IPS-18c (cell line): ENCODE data around the gene DPH3.

Experiments
- H3K4me3 ChIP-seq: 2 replicates; pipeline ENCODE4 v1.7.0; 2013; ENCODE audit warnings: low read depth, mild to moderate bottlenecking, low read length, moderate library complexity; ENCODE audit not compliant: insufficient read depth
- H3K9me3 ChIP-seq: one replicate; pipeline ENCODE4 v1.6.1; 2013; ENCODE audit warnings: mild to moderate bottlenecking, low read length, moderate library complexity; ENCODE audit not compliant: control insufficient read depth, insufficient read depth

DPH3 gene

DNA sequence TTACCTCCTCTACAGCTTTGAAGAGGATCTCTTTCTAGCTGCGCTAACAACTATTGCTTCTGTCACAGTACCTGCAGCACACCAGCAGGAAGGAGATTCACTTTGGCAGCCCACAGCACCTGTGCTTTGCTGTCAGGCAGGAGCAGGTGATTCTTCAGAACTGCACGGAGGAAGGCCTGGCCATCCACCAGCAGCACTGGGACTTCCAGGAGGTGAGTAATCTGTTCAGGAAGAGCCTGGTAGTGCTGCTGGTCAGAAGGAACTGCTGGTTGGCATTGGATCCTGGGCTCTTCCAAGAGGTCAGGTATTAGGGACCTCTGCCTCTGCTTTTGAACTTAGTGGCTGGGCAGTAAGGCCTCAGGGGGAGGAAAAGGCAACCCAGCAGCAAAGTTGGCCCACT, 42.2 kb downstream of the DPH3 start:
- H3K4me3 ChIP-seq = no peak overlapping the region
- H3K9me3 ChIP-seq = no peaks in the 10 kb centered on the region

DNA sequence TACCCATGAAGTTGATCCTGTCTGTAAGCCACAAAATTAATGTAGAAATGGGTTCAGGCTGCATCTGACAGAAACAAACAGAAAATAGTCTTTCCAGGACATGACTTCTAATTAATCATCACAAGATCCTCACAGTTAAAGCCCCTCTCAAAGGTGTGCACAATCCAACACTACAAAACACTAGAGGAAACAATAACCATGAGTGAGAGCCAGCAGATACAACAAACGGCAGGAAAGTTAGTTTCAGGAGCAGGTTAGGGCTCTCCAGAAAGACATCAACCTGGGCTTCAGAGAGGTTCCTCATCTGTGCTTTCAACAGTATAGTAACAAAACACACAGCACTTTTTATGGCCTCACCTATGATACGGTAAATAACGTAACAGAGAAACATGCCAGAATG, 42.8 kb downstream of the DPH3 start:
- no peaks in the 10 kb centered on the region for H3K9me3 ChIP-seq
- H3K4me3 ChIP-seq = no peak overlapping the region

DNA sequence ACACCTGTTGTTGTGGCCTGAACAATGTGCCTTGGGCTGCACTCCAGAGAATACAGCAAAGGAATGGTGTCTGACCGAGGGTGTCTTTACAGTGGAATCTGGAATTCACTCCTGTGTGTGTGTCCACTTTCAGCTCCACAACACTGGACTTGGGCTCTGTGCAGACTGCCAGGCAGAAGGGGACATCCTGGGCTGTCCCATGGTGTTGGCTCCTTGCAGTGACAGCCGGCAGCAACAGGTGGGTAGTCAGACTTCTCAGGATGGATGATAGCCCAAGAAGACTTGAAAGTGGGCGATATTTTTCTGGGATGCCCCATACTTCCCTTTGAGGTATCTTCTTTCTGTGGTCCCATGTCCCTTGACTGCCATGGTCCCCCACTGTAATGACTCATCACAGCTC, 45.0 kb downstream of the DPH3 start:
- Histone ChIP-seq H3K9me3 (no peaks in the 10 kb centered on the region), H3K4me3 (no peak overlapping the region)

DNA sequence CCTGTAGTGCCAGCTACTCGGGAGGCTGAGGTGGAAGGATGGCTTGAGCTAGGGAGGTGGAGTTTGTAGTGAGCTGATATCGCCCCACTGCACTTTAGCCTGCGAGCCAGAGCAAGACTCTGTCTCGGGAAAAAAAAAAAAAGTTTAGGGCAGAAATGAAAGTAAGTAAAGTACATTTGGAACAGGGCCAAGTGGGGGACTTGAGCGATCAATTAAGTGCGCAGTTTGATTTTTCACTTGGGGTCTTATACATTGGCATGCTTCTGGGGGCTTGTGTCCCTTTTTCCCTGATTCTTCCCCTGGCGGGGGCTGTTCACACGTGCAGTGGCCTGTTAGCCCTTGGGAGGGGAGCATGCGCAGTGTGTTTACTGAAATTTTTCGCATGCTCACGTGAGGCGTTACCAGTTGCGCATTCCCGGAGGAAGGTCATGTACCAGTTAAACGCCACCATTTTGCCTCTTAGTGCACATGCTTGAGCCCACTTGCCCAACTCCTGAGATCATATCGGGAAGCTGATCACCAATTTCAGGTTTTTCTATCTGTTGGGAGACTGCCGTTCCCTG, 48.3 kb downstream of the DPH3 start:
- Histone ChIP-seq H3K4me3 (no peak overlapping the region), H3K9me3 (no peaks in the 10 kb centered on the region)

DNA sequence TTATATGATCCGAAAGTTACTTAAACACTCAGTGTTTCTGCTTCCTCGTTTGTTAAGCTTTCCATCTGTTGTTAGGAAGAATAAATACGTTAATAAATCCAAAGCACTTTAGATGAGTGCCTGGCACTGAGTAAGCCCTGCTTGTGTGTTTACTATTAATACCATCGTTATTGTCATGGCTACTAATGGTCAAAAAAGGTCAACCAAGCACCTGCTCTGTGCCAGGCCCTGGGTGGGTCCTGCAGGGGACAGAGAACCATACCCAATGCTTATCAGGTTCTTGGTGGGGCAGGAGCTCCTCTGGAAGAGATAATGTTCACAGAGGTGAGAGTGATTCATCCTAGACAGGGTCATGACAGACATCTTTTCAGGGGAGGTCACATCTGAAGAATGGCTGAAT, 50.4 kb downstream of the DPH3 start:
- Histone ChIP-seq H3K4me3 (no peak overlapping the region), H3K9me3 (no peaks in the 10 kb centered on the region)

DNA sequence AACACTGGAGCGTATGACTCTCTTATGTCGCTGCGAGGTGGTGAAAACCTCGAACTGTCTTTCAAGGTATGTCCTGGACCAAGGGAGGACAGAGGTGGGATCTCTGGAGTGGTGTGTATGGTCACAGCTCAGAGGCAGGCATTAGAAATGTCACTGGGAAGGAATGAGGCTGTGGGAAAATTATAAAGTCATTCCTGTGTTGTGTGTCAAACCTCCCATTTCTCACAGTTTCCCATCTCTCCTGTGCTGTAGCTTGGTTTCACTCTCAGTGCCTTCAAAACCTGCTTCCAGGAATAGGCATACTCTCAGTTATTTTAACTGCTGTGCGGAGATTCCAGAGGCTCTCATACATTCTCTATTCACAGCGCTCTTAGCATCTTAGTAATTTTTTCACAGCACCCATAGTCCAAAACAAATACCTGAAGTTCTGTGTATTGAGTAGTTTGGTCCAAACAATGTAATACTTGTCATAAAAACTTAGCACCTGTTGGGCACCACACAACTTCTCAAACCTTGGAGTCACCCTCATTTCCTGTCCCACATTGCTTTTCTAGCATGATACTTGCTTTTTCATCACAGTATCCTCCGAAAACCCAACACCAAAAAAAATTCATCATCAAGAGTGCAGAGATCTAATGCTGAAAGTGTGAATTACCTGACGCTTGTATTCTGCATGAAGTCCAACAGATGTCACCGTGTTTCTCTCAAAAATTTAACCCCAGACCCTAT, 53.4 kb downstream of the DPH3 start:
- Histone ChIP-seq H3K9me3 (no peaks in the 10 kb centered on the region), H3K4me3 (no peak overlapping the region)
